NCI-H1092 treated with DMSO at 0.1 percent for 48 hours (cell line): Measurements from ENCODE around the gene CDC42EP5.
"Not testable (repeated sequence)": the region's sequence is repeated elsewhere in the genome, so short reads cannot be mapped to it uniquely, and the experiment has no call there.

Experiments used
- DNase-seq: peaks from one replicate; lab custom pipeline; 2025; lab: John Stamatoyannopoulos, UW

The CDC42EP5 gene

DNA sequence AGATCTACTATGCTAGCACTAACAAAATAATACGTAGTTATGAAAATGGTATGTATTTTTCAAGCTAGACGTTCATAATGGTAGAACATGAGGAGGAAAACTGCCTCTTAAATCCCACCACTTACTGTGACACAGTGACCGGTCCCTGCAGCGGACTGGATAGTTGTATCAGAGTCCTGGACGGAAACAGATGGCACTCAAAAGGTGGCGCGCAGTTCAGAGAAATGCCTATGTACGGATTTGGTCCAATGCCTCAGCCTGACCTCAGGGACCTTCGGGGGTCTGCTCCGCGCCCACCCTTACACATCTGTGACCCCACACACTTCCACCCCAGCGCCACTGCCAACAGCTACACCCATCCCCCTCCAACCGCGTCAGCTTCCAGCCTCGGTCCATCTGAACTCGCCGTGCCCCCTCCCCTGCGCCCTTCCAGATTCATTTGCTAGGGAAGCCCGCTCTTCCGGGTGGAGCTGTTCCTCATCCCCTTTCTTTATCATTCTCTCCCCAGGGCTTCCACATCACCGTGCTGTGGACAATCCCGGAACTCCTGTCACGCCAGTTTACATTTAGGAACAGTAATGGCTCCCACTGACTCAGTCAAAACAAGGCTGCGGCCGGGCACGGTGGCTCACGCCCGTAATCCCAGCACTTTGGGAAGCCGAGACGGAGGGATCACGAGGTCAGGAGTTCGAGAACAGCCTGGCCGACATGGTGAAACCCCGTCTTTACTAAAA, 24.9 kb downstream of the CDC42EP5 start:
- peak; percentile 4 for DNase-seq

DNA sequence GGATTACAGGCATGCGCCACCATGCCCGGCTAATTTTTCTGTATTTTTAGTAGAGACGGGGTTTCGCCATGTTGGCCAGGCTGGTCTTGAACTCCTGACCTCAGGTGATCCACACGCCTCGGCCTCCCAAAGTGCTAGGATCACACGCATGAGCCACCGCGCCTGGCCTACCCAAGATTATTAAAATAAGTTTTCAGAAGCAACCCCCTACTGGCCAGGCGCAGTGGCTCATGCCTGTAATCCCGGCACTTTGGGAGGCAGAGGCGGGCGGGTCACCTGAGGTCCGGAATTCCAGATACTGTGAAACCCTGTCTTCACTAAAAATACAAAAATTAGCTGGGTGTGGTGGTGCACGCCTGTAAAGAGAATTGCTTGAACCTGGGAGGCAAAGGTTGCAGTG, 26.7 kb downstream of the CDC42EP5 start:
- not testable (repeated sequence) for DNase-seq

DNA sequence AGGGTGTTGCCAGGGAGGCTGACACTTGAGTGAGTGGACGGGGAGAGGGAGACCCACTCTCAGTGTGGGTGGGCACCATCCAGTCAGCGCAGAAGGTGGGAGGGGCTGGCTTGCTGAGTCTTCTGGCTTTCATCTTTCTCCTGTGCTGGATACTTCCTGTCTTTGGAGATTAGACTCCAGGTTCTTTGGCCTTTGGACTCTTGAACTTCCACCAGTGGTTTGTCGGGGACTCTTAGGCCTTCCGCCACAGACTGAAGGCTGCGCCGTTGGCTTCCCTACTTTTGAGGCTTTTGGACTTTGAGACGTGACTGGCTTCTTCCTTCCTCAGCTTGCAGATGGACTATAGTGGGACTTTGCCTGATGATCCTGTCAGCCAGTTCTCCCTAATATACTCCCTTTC, 28.4 kb downstream of the CDC42EP5 start:
- no peak for DNase-seq

DNA sequence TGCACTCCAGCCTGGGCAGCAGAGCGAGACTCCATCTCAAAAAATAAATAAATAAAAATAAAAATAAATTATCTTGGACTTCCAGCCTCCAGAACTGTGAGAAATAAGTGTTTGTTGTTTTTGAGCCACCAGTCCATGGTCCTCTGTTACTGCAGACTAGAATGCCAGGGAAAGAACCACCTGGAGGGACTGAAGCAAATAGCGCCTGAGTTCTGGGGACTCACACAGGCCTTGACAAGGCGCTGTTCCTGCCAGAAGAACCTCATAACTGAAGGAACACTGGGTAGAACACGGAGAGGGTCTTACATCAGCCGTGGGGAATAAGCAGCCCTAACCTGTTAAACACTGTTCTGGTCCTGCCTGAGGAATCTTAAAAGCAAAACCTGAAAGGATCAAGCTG, 32.5 kb downstream of the CDC42EP5 start:
- DNase-seq: no peak

DNA sequence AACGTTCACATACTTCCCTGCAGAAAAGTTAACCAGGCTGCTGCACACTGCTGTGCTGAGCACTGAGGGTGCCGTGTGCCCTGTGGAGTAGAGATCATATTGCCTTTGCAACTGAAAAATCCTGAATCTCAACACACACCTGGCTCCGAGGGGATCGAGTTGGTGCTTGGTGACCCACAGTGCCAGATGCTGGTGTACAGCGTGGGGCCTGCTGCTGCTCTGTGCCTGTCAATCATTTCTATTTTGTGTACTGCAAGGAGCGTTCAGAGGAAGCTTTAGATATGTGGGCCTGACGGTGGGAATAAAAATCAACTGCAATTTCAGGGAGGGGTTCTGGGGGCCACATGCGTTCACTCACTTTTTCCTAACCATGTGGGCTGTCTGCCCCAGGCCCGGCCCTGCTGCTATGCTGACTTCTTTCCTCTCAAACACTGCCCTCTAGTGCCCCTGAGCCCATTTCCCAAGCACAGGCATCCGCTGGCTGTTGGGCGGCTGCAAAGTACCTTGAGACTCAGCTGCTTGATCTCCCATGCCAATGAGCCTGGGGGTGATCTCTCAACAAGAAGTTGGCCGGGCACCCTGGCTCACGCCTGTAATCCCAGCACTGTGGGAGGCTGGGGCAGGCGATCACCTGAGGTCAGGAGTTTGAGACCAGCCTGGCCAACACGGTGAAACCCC, 33.8 kb downstream of the CDC42EP5 start:
- no peak for DNase-seq

DNA sequence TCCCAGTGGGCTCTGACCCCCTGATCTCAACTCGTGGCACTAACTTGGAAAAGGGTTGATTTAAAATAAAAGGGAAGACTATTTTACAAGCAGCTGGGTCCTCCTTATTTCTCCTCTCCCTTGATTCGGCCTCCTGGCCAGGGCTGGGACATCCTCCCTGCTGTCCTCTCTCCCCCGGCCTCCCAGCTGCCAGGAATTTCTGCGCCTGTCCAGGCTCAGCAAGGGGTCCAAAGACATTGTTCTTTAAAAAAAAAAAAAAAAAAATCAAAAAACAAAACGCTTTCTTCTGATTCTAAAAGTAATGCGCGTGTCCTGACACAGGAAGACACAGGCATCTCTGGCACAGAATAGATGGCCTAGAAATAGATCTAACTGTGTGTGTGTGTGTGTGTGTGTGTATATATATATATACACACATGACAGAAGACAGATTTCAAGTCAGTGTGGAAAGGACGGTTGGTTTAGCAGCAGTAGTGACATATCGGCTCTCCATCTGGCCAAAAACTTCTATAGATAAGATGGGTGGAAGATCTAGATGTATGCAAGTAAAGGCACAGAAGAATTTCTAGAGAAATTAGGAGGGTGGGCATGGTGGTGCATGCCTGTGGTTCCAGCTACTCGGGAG, 36.4 kb downstream of the CDC42EP5 start:
- no peak for DNase-seq

DNA sequence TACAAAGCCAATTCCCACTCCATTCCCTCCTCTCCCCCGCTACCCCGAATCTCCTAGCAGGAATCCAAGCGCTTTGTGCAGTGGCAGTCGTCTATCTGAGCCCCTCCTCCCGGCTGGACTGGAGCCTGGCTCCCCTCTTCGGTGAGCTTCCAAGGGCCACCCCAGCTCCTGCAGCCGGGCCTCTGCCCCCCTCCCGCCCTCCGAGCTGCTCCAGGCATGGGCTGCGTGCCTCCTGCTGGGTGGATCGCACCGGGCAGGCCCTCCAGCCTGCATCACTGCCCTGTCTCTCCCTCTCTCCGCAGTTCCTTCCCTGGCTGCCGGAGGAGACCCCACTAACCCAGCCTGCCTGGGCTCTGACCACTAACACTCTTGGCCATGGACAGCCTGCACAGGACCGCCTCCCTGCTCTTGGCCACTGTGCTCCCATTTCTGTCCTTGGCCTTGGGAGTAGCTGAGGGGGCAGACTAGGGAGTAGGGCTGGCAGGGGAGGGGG, 37.0 kb downstream of the CDC42EP5 start:
- DNase-seq: no peak

DNA sequence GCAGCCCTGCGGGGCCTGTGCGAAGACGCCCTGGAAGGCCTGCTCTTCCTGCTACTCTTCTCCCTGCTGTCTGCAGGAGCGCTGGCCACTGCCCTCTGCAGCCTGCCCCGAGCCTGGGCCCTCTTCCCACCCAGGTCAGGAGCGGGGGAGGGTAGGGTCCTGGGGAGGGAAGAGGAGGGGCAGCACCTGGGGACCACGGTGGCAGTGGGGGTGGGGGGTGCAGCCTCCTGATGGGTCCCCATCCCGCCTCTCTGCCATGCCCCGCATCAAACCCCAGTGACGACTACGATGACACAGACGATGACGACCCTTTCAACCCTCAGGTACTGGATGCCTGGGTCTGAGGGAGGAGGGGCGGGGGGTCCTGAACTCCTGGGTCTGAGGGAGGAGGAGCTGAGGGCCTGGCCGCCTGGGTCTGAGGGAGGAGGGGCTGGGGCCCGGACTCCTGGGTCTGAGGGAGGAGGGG, 37.5 kb downstream of the CDC42EP5 start:
- DNase-seq: no peak

DNA sequence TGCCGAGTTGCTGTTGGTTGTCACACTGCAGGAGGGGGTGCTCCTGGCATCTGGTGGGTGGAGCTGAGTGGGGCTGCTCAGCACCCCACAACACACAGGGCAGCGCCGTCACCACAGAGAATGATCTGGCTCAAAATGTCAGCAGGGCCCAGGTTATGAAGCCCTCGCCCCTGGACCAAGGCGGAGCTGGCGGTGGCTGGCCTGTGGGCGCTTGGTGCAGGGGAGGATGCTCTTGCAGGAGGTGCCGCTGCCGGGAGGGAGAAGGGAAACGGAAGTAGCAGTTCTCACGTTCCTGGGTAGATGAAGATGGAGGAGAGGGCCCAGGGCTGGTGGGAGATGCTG, 38.3 kb downstream of the CDC42EP5 start:
- DNase-seq: no peak

DNA sequence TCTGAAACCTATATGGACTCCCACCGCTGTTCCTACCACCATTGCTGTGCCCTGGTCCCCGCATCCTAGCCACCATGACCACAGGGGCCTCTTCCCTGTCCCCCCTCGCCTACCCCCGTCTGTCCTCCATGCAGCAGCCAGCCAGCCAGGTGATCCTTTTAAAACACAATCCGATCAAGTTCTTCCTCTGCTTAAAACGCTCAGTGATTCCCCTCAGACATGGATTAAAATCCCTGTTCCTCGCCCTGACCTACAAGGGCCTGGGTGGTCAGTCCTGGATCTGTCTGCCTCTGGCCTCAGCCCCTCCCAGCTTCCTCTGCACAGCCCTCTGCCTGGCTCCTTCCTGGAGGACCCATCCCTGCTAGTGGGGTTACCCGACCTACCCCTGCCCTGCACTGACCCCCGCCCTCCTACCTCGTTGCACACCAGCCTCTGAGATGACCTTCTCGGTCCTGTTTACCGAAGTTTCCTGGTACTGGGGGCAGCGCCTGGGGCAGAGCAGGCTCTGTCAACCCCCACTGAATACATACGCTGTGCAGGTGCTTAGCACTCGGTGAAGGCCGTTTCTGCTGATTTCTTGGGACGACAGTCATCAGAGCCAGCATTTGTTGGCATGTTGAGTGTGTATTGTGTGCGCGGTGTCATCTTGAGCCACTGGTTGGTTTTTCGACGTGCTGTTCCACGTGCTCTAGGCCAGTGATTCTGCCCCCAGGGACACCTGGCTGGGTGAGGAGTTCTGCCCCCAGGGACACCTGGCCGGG, 38.8 kb downstream of the CDC42EP5 start:
- no peak for DNase-seq

DNA sequence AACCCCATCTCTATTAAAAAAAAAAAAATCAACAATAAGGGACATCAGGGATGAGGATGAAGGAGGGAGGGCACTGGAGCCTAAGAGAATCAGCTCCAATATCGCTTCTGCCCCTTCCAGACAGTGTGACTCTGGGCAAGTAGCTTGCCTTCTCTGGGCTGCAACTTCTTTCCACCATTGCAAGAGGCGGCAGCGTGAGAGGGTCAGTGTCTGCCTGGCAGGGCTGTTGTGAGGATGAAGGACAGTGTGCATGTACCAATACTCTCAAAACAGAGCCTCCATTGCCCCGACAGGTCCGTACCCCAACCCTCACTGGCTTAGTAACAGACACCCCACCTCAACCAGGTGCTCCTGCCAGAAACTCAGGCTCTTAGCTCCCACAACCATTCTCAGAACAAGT, 39.4 kb downstream of the CDC42EP5 start:
- no peak for DNase-seq

DNA sequence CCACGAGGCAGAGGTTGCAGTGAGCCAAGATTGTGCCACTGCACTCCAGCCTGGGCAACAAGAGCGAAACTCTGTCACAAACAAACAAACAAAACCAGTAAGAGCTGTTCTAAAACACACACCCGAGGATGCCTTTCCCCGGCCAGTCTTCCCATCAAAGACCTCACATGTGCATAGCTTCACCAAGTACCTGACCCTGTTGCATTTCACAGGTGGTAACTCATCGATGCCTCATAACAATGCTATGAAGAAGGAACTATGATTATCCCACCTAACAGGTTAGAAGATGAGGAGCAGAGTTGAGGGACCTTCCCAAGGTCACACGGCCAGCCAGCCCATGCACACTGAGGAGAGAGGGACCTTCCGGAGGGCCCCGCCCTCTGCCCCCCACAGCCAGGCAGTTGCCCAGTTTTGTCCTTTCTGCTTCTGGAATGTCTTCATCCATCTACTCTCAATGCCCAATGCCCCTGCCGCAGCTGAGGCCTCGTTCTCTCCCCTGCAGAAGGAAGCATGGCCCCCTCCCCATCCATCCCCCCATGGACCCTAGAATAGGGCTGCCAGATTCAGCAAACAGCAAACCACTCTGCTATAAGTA, 40.9 kb downstream of the CDC42EP5 start:
- DNase-seq: no peak

DNA sequence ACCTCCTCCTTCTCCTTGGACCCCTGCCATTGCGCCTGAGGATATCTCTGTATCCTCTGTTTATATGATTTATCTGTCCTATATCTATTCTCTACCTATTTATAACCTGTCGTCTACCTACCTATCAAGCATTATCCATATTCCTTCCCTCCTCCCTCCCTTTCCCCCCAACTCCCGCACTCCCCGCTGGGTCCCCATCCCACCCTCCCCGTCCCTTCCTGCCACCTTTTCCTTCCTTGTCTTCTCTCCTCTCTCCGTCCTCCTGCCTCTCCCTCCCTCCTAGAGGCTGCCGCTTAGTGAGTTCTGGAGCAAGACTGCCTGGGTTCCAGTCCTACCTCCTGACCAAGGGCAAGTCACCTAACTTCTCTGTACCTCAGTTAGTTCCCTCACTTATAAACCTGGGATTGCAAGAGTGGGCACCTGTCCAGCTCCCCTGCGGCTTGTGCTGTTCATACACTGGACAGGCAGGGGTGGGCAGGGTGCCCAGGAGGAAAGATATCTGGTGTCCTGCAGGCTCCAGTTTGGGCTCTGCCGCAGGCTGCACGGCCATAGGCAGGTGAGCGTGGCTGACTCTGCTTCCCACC, 41.7 kb downstream of the CDC42EP5 start:
- DNase-seq: no peak

DNA sequence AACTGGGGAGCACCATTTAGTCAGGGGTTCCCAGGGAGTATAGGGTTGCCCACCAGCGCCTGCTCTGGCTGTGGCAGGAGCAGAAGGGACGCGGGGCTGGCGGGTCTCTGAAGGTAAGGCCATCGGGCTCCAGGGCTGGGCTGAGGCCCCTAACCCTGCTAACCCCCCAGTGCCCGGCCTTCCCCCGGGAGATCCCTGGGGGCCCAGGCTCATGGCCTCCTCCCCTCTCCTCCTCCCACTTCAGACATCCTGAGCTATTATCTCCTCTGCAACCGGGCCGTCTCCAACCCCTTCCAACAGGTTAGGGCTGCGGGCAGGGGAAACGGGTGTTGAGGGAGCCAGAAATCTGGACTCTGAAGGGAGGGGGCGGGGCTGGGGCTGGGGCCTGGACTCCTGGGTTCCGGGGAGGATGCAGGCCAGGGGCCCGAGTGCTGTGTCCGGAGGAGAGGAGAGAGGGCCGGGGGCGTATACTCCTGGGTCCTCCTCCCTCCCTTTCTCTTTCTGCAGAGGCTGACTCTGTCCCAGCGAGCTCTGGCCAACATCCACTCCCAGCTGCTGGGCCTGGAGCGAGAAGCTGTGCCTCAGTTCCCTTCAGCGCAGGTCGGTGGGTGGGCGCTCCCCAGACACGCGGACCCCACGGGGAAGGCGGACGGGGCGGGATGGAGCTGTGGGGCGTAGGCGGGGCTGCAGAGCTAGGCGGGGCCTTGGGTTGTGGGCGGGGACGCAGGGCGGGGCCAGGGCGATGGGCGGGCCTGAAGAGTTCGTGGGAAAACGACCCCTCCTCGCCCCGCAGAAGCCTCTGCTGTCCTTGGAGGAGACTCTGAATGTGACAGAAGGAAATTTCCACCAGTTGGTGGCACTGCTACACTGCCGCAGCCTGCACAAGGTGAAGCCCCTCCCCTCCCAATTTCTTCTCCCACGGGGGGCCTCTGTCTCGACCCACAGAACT, 42.5 kb downstream of the CDC42EP5 start:
- peak; percentile 12 for DNase-seq

DNA sequence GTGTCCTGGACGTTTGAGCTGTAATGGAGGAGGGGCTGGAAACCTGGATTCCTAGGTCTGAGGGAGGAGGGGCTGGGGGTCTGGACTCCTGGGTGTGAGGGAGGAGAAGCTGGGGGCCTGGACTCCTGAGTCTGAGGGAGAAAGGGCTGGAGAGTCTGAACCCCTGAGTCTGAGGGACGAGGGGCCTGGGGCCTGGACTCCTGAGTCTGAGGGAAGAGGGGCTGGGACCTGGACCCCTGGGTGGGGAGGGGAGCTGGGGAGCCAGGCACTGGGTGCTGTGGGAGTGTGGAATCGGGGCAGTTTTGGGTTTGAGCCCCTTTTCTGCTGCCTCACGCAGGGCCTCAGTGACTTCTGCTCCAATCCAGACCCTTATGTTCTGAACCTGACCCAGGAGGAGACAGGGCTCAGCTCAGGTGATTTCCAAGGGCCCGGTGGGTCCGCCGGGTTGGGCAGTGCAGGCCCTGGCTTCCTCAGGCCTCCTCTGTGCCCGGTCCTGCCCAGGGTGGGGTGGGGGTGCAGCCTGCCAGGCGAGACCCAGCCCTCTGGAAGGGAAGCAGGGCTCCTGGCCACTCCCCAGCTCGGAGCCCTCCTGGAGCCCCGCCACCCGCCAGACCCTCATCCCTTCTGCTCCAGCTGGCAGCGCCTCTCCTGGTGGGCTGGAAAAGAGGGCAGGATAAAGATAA, 43.4 kb downstream of the CDC42EP5 start:
- no peak for DNase-seq

DNA sequence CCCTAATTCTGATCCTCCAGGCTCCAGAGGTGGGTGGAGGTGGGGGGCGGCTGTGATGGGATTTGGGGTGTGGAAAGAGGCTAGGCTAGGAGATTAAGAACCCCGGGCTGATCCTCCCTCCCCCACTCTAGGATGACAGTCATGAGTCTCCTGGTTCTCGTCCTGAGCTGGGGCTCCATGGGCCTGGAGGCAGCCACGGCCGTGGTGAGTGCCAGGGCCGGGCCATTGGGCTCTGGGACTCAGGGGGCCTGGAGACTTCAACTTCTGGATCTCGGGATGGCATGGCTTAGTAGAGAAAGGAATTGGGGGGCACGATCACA, 44.0 kb downstream of the CDC42EP5 start:
- no peak for DNase-seq

DNA sequence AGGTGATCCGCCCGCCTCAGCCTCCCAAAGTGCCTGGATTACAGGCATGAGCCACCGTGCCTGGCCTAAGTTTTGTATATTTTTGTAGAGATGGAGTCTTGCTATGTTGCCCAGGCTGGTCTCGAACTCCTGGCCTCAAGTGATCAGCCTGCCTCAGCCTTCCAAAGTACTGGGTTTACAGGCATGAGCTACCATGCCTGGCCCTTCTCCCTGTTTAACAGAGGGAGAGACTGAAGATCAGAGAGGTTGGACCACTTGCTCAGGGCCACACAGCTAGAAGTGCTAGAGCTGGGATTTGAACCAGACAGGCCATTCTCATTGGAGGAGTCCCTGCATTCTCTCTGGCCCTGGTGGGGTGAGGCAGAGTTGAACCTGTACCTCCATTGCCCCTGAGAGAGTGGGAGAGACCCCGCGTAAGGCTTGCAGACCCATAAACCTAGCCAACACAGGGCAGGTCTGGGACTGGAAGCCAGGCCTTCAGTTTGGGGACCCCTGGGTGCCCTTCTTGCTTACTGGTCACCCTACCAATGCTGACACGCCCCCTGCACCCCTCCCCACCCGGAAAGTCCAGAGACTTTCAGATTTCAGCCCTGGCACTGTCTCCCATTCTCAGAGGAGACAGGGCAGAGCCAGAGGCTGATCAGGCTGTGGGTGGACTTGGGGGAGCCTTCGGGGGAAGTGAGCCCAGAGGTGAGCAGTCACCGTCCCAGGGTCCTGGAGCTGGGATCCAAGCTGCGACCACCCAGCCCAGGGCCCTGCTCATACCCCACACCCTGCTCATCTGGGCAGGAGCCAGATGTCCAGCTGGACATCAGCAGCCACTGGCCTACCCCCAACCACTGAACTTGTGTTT, 44.5 kb downstream of the CDC42EP5 start:
- DNase-seq: no peak

DNA sequence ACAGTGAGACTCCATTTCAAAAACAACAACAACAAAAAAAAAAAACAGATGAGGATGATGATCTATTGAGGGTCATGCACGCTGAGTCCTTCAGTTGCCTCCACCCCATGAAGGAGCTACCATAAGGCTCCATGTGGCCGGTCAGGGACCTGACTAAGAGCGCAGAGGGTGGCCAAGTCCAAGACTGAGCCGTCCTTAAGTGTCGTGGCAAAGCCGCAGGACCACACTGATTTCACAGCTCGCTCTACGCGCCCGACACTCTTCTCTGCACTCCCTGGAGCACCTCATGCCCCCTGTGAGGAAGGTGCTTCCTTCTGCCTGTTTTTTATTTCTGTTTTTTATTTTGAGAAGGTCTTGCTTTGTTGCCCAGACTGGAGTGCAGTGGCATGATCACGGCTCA, 45.5 kb downstream of the CDC42EP5 start:
- no peak for DNase-seq

DNA sequence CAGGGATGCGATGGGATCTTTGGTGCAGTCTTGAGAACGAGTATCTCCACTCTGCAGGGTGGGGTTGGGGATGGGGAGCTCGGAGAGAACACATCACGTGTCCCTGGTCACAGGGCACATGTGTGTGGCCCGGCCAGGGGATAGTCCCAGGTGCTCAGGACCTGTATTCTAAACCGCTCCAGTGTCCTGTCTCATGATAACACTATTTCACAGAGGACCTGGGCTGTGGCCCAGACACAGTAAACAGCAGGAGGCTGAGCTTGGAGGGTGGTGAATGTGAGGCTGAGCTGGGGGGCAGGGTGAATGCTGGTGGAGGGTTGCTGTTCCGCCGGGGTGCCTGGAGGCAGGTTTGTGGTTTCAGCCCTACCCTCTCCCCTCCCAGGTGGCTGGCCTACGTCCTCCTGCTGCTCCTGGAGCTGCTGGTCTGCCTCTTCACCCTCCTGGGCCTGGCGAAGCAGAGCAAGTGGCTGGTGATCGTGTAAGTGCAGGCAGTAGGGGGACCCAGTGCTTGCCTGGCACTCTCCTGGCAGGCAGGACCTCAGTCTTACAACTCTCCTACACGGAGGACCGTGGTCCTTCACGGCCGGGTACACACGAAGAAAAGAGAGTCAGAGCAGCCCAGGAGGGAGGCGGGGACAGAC, 46.7 kb downstream of the CDC42EP5 start:
- no peak for DNase-seq
